ENCODE results near the gene PCDHA1.

PCDHA1 gene

GRCh38 chr5:141010047-141010793, 224.3 kb downstream of the PCDHA1 start:
- H3K27ac ChIP-seq (ENCODE audit: low read depth, low read length): no peak overlapping the region
- no peaks in the 10 kb centered on the region for H3K36me3 ChIP-seq (ENCODE audit: control insufficient read depth in 1 of 2, insufficient read depth in 2 of 2, low read length in 2 of 2)
- H3K9ac ChIP-seq (ENCODE audit: low read depth in 1 of 2, low read length in 2 of 2): no peak overlapping the region
- peaks cover 0 to 6% of the 10 kb centered on the region in 2 donors for H3K9me3 ChIP-seq (ENCODE audit: control insufficient read depth in 1 of 2, low read length in 2 of 2)
- H3K27me3 ChIP-seq (ENCODE audit: control insufficient read depth in 1 of 2, insufficient read depth in 2 of 2, low read length in 2 of 2): no peaks in the 10 kb centered on the region
- H3K4me1 ChIP-seq (ENCODE audit: control insufficient read depth in 1 of 2, insufficient read depth in 2 of 2, low read length in 2 of 2): no peaks in the 10 kb centered on the region
- no peak overlapping the region for H3K4me3 ChIP-seq (ENCODE audit: low read depth in 1 of 2, low read length in 2 of 2)

- no peaks in the 10 kb centered on the region for H3K27me3 ChIP-seq (ENCODE audit: control insufficient read depth in 1 of 2, insufficient read depth in 2 of 2, low read length in 2 of 2)
- no peak overlapping the region for H3K9ac ChIP-seq (ENCODE audit: low read depth in 1 of 2, low read length in 2 of 2)
- H3K27ac ChIP-seq (ENCODE audit: low read depth, low read length): no peak overlapping the region
- no peaks in the 10 kb centered on the region for H3K36me3 ChIP-seq (ENCODE audit: control insufficient read depth in 1 of 2, insufficient read depth in 2 of 2, low read length in 2 of 2)
- no peak overlapping the region for H3K4me3 ChIP-seq (ENCODE audit: low read depth in 1 of 2, low read length in 2 of 2)
- H3K9me3 ChIP-seq (ENCODE audit: control insufficient read depth in 1 of 2, low read length in 2 of 2): no peaks in the 10 kb centered on the region
- H3K4me1 ChIP-seq (ENCODE audit: control insufficient read depth in 1 of 2, insufficient read depth in 2 of 2, low read length in 2 of 2): no peaks in the 10 kb centered on the region
Measured at GRCh38 chr5:141017943-141018342, 232.0 kb downstream of the PCDHA1 start.

- Histone ChIP-seq H3K4me3 (ENCODE audit: low read depth in 1 of 2, low read length in 2 of 2) (no peak overlapping the region), H3K4me1 (ENCODE audit: control insufficient read depth in 1 of 2, insufficient read depth in 2 of 2, low read length in 2 of 2) (no peaks in the 10 kb centered on the region), H3K9me3 (ENCODE audit: control insufficient read depth in 1 of 2, low read length in 2 of 2) (no peaks in the 10 kb centered on the region), H3K9ac (ENCODE audit: low read depth in 1 of 2, low read length in 2 of 2) (no peak overlapping the region), H3K36me3 (ENCODE audit: control insufficient read depth in 1 of 2, insufficient read depth in 2 of 2, low read length in 2 of 2) (no peaks in the 10 kb centered on the region), H3K27me3 (ENCODE audit: control insufficient read depth in 1 of 2, insufficient read depth in 2 of 2, low read length in 2 of 2) (no peaks in the 10 kb centered on the region), H3K27ac (ENCODE audit: low read depth, low read length) (no peak overlapping the region)
Measured at GRCh38 chr5:141022384-141022783, 236.4 kb downstream of the PCDHA1 start.

- Histone ChIP-seq H3K27ac (ENCODE audit: low read depth, low read length) (no peak overlapping the region), H3K9me3 (ENCODE audit: control insufficient read depth in 1 of 2, low read length in 2 of 2) (no peaks in the 10 kb centered on the region), H3K9ac (ENCODE audit: low read depth in 1 of 2, low read length in 2 of 2) (no peak overlapping the region), H3K36me3 (ENCODE audit: control insufficient read depth in 1 of 2, insufficient read depth in 2 of 2, low read length in 2 of 2) (no peaks in the 10 kb centered on the region), H3K27me3 (ENCODE audit: control insufficient read depth in 1 of 2, insufficient read depth in 2 of 2, low read length in 2 of 2) (no peaks in the 10 kb centered on the region), H3K4me3 (ENCODE audit: low read depth in 1 of 2, low read length in 2 of 2) (no peak overlapping the region), H3K4me1 (ENCODE audit: control insufficient read depth in 1 of 2, insufficient read depth in 2 of 2, low read length in 2 of 2) (no peaks in the 10 kb centered on the region)
Measured at GRCh38 chr5:141031006-141031405, 245.1 kb downstream of the PCDHA1 start.

- H3K9ac ChIP-seq (ENCODE audit: low read depth in 1 of 2, low read length in 2 of 2): no peak overlapping the region
- no peak overlapping the region for H3K4me3 ChIP-seq (ENCODE audit: low read depth in 1 of 2, low read length in 2 of 2)
- H3K27me3 ChIP-seq (ENCODE audit: control insufficient read depth in 1 of 2, insufficient read depth in 2 of 2, low read length in 2 of 2): no peaks in the 10 kb centered on the region
- H3K27ac ChIP-seq (ENCODE audit: low read depth, low read length): no peak overlapping the region
- no peaks in the 10 kb centered on the region for H3K9me3 ChIP-seq (ENCODE audit: control insufficient read depth in 1 of 2, low read length in 2 of 2)
- H3K36me3 ChIP-seq (ENCODE audit: control insufficient read depth in 1 of 2, insufficient read depth in 2 of 2, low read length in 2 of 2): no peaks in the 10 kb centered on the region
- no peaks in the 10 kb centered on the region for H3K4me1 ChIP-seq (ENCODE audit: control insufficient read depth in 1 of 2, insufficient read depth in 2 of 2, low read length in 2 of 2)
Measured at GRCh38 chr5:141032626-141033025, 246.7 kb downstream of the PCDHA1 start.

GRCh38 chr5:141039061-141039460, 253.1 kb downstream of the PCDHA1 start:
- H3K9me3 ChIP-seq (ENCODE audit: control insufficient read depth in 1 of 2, low read length in 2 of 2): peaks cover 0 to 4% of the 10 kb centered on the region in 2 donors
- no peak overlapping the region for H3K4me3 ChIP-seq (ENCODE audit: low read depth in 1 of 2, low read length in 2 of 2)
- H3K4me1 ChIP-seq (ENCODE audit: control insufficient read depth in 1 of 2, insufficient read depth in 2 of 2, low read length in 2 of 2): no peaks in the 10 kb centered on the region
- H3K27me3 ChIP-seq (ENCODE audit: control insufficient read depth in 1 of 2, insufficient read depth in 2 of 2, low read length in 2 of 2): no peaks in the 10 kb centered on the region
- no peak overlapping the region for H3K27ac ChIP-seq (ENCODE audit: low read depth, low read length)
- no peaks in the 10 kb centered on the region for H3K36me3 ChIP-seq (ENCODE audit: control insufficient read depth in 1 of 2, insufficient read depth in 2 of 2, low read length in 2 of 2)
- no peak overlapping the region for H3K9ac ChIP-seq (ENCODE audit: low read depth in 1 of 2, low read length in 2 of 2)

GRCh38 chr5:141039517-141039916, 253.6 kb downstream of the PCDHA1 start:
- no peaks in the 10 kb centered on the region for H3K27me3 ChIP-seq (ENCODE audit: control insufficient read depth in 1 of 2, insufficient read depth in 2 of 2, low read length in 2 of 2)
- H3K36me3 ChIP-seq (ENCODE audit: control insufficient read depth in 1 of 2, insufficient read depth in 2 of 2, low read length in 2 of 2): no peaks in the 10 kb centered on the region
- H3K9ac ChIP-seq (ENCODE audit: low read depth in 1 of 2, low read length in 2 of 2): no peak overlapping the region
- H3K4me1 ChIP-seq (ENCODE audit: control insufficient read depth in 1 of 2, insufficient read depth in 2 of 2, low read length in 2 of 2): no peaks in the 10 kb centered on the region
- H3K9me3 ChIP-seq (ENCODE audit: control insufficient read depth in 1 of 2, low read length in 2 of 2): peaks cover 0 to 4% of the 10 kb centered on the region in 2 donors
- no peak overlapping the region for H3K27ac ChIP-seq (ENCODE audit: low read depth, low read length)
- H3K4me3 ChIP-seq (ENCODE audit: low read depth in 1 of 2, low read length in 2 of 2): no peak overlapping the region

GRCh38 chr5:141040093-141040770, 254.3 kb downstream of the PCDHA1 start:
- Histone ChIP-seq H3K9ac (ENCODE audit: low read depth in 1 of 2, low read length in 2 of 2) (peak overlapping the region in 1 of 2 donors; percentile 26), H3K9me3 (ENCODE audit: control insufficient read depth in 1 of 2, low read length in 2 of 2) (peaks cover 0 to 4% of the 10 kb centered on the region in 2 donors), H3K4me3 (ENCODE audit: low read depth in 1 of 2, low read length in 2 of 2) (peak overlapping the region; percentile 24 to 46), H3K27ac (ENCODE audit: low read depth, low read length) (no peak overlapping the region), H3K36me3 (ENCODE audit: control insufficient read depth in 1 of 2, insufficient read depth in 2 of 2, low read length in 2 of 2) (no peaks in the 10 kb centered on the region), H3K27me3 (ENCODE audit: control insufficient read depth in 1 of 2, insufficient read depth in 2 of 2, low read length in 2 of 2) (no peaks in the 10 kb centered on the region), H3K4me1 (ENCODE audit: control insufficient read depth in 1 of 2, insufficient read depth in 2 of 2, low read length in 2 of 2) (no peaks in the 10 kb centered on the region)

- Histone ChIP-seq H3K9ac (ENCODE audit: low read depth in 1 of 2, low read length in 2 of 2) (peak overlapping the region in 1 of 2 donors; percentile 26), H3K27me3 (ENCODE audit: control insufficient read depth in 1 of 2, insufficient read depth in 2 of 2, low read length in 2 of 2) (no peaks in the 10 kb centered on the region), H3K36me3 (ENCODE audit: control insufficient read depth in 1 of 2, insufficient read depth in 2 of 2, low read length in 2 of 2) (no peaks in the 10 kb centered on the region), H3K9me3 (ENCODE audit: control insufficient read depth in 1 of 2, low read length in 2 of 2) (peaks cover 0 to 4% of the 10 kb centered on the region in 2 donors), H3K27ac (ENCODE audit: low read depth, low read length) (no peak overlapping the region), H3K4me1 (ENCODE audit: control insufficient read depth in 1 of 2, insufficient read depth in 2 of 2, low read length in 2 of 2) (no peaks in the 10 kb centered on the region), H3K4me3 (ENCODE audit: low read depth in 1 of 2, low read length in 2 of 2) (peak overlapping the region; percentile 24 to 46)
Measured at GRCh38 chr5:141040771-141041426, 255.0 kb downstream of the PCDHA1 start.

- Histone ChIP-seq H3K27ac (ENCODE audit: low read depth, low read length) (no peak overlapping the region), H3K4me1 (ENCODE audit: control insufficient read depth in 1 of 2, insufficient read depth in 2 of 2, low read length in 2 of 2) (no peaks in the 10 kb centered on the region), H3K9me3 (ENCODE audit: control insufficient read depth in 1 of 2, low read length in 2 of 2) (peaks cover 0 to 4% of the 10 kb centered on the region in 2 donors), H3K9ac (ENCODE audit: low read depth in 1 of 2, low read length in 2 of 2) (no peak overlapping the region), H3K36me3 (ENCODE audit: control insufficient read depth in 1 of 2, insufficient read depth in 2 of 2, low read length in 2 of 2) (no peaks in the 10 kb centered on the region), H3K27me3 (ENCODE audit: control insufficient read depth in 1 of 2, insufficient read depth in 2 of 2, low read length in 2 of 2) (no peaks in the 10 kb centered on the region), H3K4me3 (ENCODE audit: low read depth in 1 of 2, low read length in 2 of 2) (no peak overlapping the region)
Measured at GRCh38 chr5:141041427-141041785, 255.5 kb downstream of the PCDHA1 start.
